Measurements from ENCODE around the gene ELF4.

The ELF4 gene

DNA sequence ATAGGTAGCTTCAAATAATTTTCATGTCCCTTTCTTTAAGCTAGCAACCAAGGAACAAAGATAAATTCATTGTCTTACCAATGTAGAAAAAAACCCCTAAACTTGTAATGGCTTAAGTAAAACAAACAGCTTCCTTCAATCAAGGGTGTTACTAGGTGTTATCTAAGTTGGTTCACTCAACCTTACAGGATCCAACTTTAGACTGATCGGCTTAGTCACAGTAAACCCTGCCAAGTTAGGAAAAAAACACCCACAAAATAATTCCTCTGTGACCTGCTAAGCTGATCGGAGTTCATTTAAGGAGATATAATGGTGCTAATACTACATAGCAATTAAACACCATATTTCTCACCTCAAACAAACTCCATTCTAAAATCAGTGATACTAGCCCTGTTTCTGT lies 45.3 kb upstream of the ELF4 start:
- Histone ChIP-seq H3K27me3 (ENCODE audit: insufficient read depth, low read length, poor library complexity, severe bottlenecking) (no peaks in the 10 kb centered on the region), H3K9ac (ENCODE audit: low read depth, low read length, poor library complexity, severe bottlenecking) (no peak overlapping the region)

DNA sequence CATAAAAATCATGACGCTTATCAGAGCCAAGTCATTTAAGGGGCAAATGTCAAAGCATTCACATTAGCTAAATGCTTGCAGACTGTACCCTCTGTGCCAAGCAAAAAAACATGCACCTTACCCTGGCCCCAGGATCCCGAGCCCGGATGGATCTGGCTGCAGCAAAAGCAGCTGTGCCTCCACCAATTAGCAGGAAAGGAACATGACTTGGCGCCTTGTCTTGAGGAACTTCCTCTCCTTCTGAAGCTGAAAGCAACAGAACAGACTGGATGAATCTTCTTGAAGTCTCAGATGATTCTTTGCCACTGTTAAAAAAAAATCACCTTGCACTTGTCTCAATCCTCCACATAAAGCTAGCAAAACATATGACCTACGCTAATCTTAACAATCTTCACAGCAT lies 37.3 kb upstream of the ELF4 start:
- no peaks in the 10 kb centered on the region for H3K9me2 ChIP-seq (replicated peaks; ENCODE audit: low read depth, low read length)

More for the DNA sequence above, 45.3 kb upstream of the ELF4 start:
- Histone ChIP-seq H4K20me1 (ENCODE audit: insufficient read depth, low read length, poor library complexity, severe bottlenecking) (peaks cover 4% of the 10 kb centered on the region), H3K4me1 (ENCODE audit: insufficient read depth, low read length, poor library complexity, severe bottlenecking) (peaks cover 6% of the 10 kb centered on the region), H2AFZ (ENCODE audit: low read length) (no peak overlapping the region), H3K36me3 (ENCODE audit: insufficient read depth, low read length) (no peaks in the 10 kb centered on the region), H3K4me3 (ENCODE audit: low read length, poor library complexity, severe bottlenecking) (no peak overlapping the region), H3K9me3 (ENCODE audit: insufficient read depth, low read depth, low read length) (no peaks in the 10 kb centered on the region), H3K4me2 (ENCODE audit: low read depth, low read length, poor library complexity, severe bottlenecking) (no peak overlapping the region), H3K9me2 (replicated peaks; ENCODE audit: low read depth, low read length) (no peaks in the 10 kb centered on the region), H3K79me2 (ENCODE audit: insufficient read depth, low read length) (peaks cover 10% of the 10 kb centered on the region), H3F3A (ENCODE audit: low read depth) (no peaks in the 10 kb centered on the region)
- TF ChIP-seq CTCF (conservative IDR thresholded peaks at IDR 0.05; ENCODE audit: low read length) (no peak), EZH2phosphoT487 (IDR thresholded peaks at IDR 0.05; ENCODE audit: borderline replicate concordance) (no peak)

DNA sequence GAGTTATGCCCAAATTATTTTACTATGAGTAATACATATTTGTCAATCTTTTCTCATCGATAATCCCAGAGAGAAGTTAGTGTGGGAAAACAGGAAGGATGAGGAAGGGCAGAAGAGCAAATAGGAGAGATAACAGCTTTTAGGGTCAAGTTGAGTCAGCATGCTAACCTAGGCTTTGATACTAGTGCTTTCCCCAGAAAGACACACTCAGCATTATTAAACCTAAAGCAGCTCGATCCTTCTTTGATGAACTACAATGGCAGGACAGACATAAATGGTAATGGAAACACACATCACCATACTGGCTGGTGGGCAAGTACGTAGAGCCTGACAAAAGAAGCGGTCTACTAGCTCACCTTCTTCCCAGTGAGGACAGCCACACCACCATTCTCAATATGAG lies 34.8 kb upstream of the ELF4 start:
- Histone ChIP-seq H3K4me3 (ENCODE audit: low read length, poor library complexity, severe bottlenecking) (no peak overlapping the region), H3K79me2 (ENCODE audit: insufficient read depth, low read length) (no peaks in the 10 kb centered on the region), H3K36me3 (ENCODE audit: insufficient read depth, low read length) (peaks cover 32% of the 10 kb centered on the region; the same call in 1 of the 2 replicates), H2AFZ (ENCODE audit: low read length) (no peak overlapping the region), H3F3A (ENCODE audit: low read depth) (no peaks in the 10 kb centered on the region), H3K4me1 (ENCODE audit: insufficient read depth, low read length, poor library complexity, severe bottlenecking) (no peaks in the 10 kb centered on the region), H3K9ac (ENCODE audit: low read depth, low read length, poor library complexity, severe bottlenecking) (no peak overlapping the region), H4K20me1 (ENCODE audit: insufficient read depth, low read length, poor library complexity, severe bottlenecking) (no peaks in the 10 kb centered on the region), H3K4me2 (ENCODE audit: low read depth, low read length, poor library complexity, severe bottlenecking) (no peak overlapping the region), H3K27me3 (ENCODE audit: insufficient read depth, low read length, poor library complexity, severe bottlenecking) (no peaks in the 10 kb centered on the region), H3K9me2 (replicated peaks; ENCODE audit: low read depth, low read length) (no peaks in the 10 kb centered on the region), H3K9me3 (ENCODE audit: insufficient read depth, low read depth, low read length) (no peaks in the 10 kb centered on the region)
- no peak for TF ChIP-seq EZH2phosphoT487 (IDR thresholded peaks at IDR 0.05; ENCODE audit: borderline replicate concordance)

More for the DNA sequence above, 37.3 kb upstream of the ELF4 start:
- no peak overlapping the region for H3K4me3 ChIP-seq (ENCODE audit: low read length, poor library complexity, severe bottlenecking)
- TF ChIP-seq CTCF (conservative IDR thresholded peaks at IDR 0.05; ENCODE audit: low read length) (no peak), EZH2phosphoT487 (IDR thresholded peaks at IDR 0.05; ENCODE audit: borderline replicate concordance) (no peak)
- no peaks in the 10 kb centered on the region for H3F3A ChIP-seq (ENCODE audit: low read depth)
- no peaks in the 10 kb centered on the region for H3K27me3 ChIP-seq (ENCODE audit: insufficient read depth, low read length, poor library complexity, severe bottlenecking)
- H3K36me3 ChIP-seq (ENCODE audit: insufficient read depth, low read length), result peaks cover 30% of the 10 kb centered on the region; the same call in 1 of the 2 replicates
- H3K79me2 ChIP-seq (ENCODE audit: insufficient read depth, low read length), result no peaks in the 10 kb centered on the region
- no peak overlapping the region for H2AFZ ChIP-seq (ENCODE audit: low read length)
- no peaks in the 10 kb centered on the region for H3K4me1 ChIP-seq (ENCODE audit: insufficient read depth, low read length, poor library complexity, severe bottlenecking)
- H3K9me3 ChIP-seq (ENCODE audit: insufficient read depth, low read depth, low read length), result no peaks in the 10 kb centered on the region
- H3K9ac ChIP-seq (ENCODE audit: low read depth, low read length, poor library complexity, severe bottlenecking), result no peak overlapping the region
- no peak overlapping the region for H3K4me2 ChIP-seq (ENCODE audit: low read depth, low read length, poor library complexity, severe bottlenecking)
- no peaks in the 10 kb centered on the region for H4K20me1 ChIP-seq (ENCODE audit: insufficient read depth, low read length, poor library complexity, severe bottlenecking)

- peaks cover 37% of the 10 kb centered on the region; the same call in 1 of the 2 replicates for H3K36me3 ChIP-seq (ENCODE audit: insufficient read depth, low read length)
Measured at GRCh38 chrX:130144509-130144908, 34.2 kb upstream of the ELF4 start.

More at GRCh38 chrX:130144509-130144908, 34.2 kb upstream of the ELF4 start:
- H3K79me2 ChIP-seq (ENCODE audit: insufficient read depth, low read length), result no peaks in the 10 kb centered on the region
- H3K9ac ChIP-seq (ENCODE audit: low read depth, low read length, poor library complexity, severe bottlenecking), result no peak overlapping the region
- H2AFZ ChIP-seq (ENCODE audit: low read length), result no peak overlapping the region
- H3K4me3 ChIP-seq (ENCODE audit: low read length, poor library complexity, severe bottlenecking), result no peak overlapping the region
- H3F3A ChIP-seq (ENCODE audit: low read depth), result no peaks in the 10 kb centered on the region
- H3K9me3 ChIP-seq (ENCODE audit: insufficient read depth, low read depth, low read length), result no peaks in the 10 kb centered on the region
- no peaks in the 10 kb centered on the region for H3K4me1 ChIP-seq (ENCODE audit: insufficient read depth, low read length, poor library complexity, severe bottlenecking)
- H4K20me1 ChIP-seq (ENCODE audit: insufficient read depth, low read length, poor library complexity, severe bottlenecking), result no peaks in the 10 kb centered on the region
- no peak for TF ChIP-seq EZH2phosphoT487 (IDR thresholded peaks at IDR 0.05; ENCODE audit: borderline replicate concordance)
- TF ChIP-seq CTCF (conservative IDR thresholded peaks at IDR 0.05; ENCODE audit: low read length), result peak; percentile 29
- H3K9me2 ChIP-seq (replicated peaks; ENCODE audit: low read depth, low read length), result no peaks in the 10 kb centered on the region
- H3K4me2 ChIP-seq (ENCODE audit: low read depth, low read length, poor library complexity, severe bottlenecking), result no peak overlapping the region
- no peaks in the 10 kb centered on the region for H3K27me3 ChIP-seq (ENCODE audit: insufficient read depth, low read length, poor library complexity, severe bottlenecking)
